H1 (cell line): Measurements from ENCODE around the gene TBC1D26. TPM values are rescaled to one million over a fixed set of nuclear protein-coding genes. Genes with fewer than 3 reads are reported as not detected.

Source experiments
- BACH1 ChIP-seq: IDR thresholded peaks from 2 replicates; pipeline ENCODE4 v1.6.1; 2012; ENCODE audit warnings: low read length, improper control_type of control experiment
- CBX8 ChIP-seq: fragments of 300-800, 300-1000 bp; sonication (generic); IDR thresholded peaks from 2 replicates; pipeline ENCODE4 v1.7.1; 2016; ENCODE audit warnings: low read depth, low read length, borderline replicate concordance
- CTCF ChIP-seq, 3 experiments: IDR thresholded peaks; 1 replicate in 2 of 3; 2 replicates in 1 of 3; pipeline versions ENCODE4 v1.5.1 to v1.6.1; 2011; ENCODE audit warnings: low read length in 3 of 3, mild to moderate bottlenecking in 3 of 3, inconsistent platforms in 2 of 3, low read depth in 1 of 3, moderate library complexity in 1 of 3; ENCODE audit not compliant: insufficient read depth in 1 of 3; ENCODE audit errors: control extremely low read depth in 1 of 3
- SIX5 ChIP-seq: IDR thresholded peaks from 2 replicates; pipeline ENCODE4 v1.6.1; 2011; ENCODE audit warnings: mild to moderate bottlenecking, low read depth, low read length
- SP1 ChIP-seq: IDR thresholded peaks from 2 replicates; pipeline ENCODE4 v1.6.1; 2011; ENCODE audit warnings: low read depth, low read length
- SP2 ChIP-seq: IDR thresholded peaks from 2 replicates; pipeline ENCODE4 v1.6.1; 2012; ENCODE audit warnings: mild to moderate bottlenecking, low read length, inconsistent platforms
- SRF ChIP-seq: IDR thresholded peaks from 2 replicates; pipeline ENCODE4 v1.6.1; 2011; ENCODE audit warnings: mild to moderate bottlenecking, low read depth, low read length, moderate library complexity
- polyA plus RNA-seq, 7 experiments: library from polyadenylated mRNA; depleted of rRNA in 3 of 7; stranded (reverse) in 5 of 7; unstranded in 2 of 7; fragments of >200 nt in 5 of 7; fragments of 200-250 nt in 2 of 7; gene quantifications; 1 replicate in 5 of 7; 2 replicates in 1 of 7; 4 replicates in 1 of 7; pipeline versions ENCODE4 v1.2.1 to v1.2.3, GENCODE V29; 2011 to 2013; ENCODE audit warnings: missing spikeins in 2 of 7, mixed read lengths in 2 of 7
- total RNA-seq: library from RNA; stranded (reverse); fragmentation: NEBNext Ultra II Directional; extraction: Animal tissue kit (Norgen Biotek cat#: 25700); gene quantifications from 2 replicates; pipeline ENCODE4 v1.2.1, GENCODE V29; 2021
- TF ChIP-seq, protein P1 (sequence below): fragments of 300-600 bp; sonication (generic); IDR thresholded peaks from 2 replicates; pipeline ENCODE4 v1.7.1; 2012; ENCODE audit warnings: low read length, moderate library complexity, mild to moderate bottlenecking, inconsistent platforms; ENCODE audit not compliant: insufficient replicate concordance

TBC1D26 gene
- total and polyA plus RNA-seq, 2 of the 8 experiments (the other 6 are each of a cell fraction or from before 2014, with no cell fraction given) = 0.84 to 1.4 TPM

DNA sequence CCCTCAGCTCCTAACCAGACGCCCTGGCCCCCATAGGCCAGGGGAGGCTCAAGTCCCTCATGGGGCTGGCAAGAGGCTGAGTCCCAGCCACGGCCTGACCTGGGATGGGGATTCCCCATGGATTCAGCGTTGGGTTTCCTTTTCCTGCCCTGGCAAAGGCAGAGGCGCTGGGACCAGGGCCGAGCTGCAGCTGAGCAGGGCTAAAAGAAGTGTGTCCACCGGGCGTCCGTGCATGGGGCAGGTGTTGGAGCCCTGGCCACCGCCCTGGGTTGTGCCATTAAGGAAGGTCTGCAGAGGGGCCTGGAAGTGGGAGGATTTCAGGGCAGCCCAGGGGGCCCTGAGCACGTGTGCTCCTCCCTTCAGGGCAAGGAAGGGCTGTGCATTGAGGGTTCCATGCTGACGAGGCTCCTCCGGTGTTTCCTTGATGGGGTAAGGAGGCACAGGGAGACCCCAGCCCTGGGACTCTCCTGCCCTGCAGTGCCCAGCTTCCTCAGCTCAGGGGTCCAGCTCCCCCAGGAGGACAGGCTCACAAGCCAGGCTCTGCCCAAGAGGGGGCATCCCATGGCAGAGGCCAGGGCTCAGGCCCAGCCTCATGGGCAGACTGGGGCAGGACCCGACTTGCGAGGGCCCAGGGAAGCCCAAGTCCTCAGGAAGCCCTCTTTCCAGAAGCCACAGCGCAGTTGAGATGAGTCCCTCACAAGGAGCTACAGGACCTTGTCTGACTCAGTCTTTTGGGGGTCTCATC lies 10.1 kb downstream of the TBC1D26 start (continued):
- TF ChIP-seq, protein P1, sequence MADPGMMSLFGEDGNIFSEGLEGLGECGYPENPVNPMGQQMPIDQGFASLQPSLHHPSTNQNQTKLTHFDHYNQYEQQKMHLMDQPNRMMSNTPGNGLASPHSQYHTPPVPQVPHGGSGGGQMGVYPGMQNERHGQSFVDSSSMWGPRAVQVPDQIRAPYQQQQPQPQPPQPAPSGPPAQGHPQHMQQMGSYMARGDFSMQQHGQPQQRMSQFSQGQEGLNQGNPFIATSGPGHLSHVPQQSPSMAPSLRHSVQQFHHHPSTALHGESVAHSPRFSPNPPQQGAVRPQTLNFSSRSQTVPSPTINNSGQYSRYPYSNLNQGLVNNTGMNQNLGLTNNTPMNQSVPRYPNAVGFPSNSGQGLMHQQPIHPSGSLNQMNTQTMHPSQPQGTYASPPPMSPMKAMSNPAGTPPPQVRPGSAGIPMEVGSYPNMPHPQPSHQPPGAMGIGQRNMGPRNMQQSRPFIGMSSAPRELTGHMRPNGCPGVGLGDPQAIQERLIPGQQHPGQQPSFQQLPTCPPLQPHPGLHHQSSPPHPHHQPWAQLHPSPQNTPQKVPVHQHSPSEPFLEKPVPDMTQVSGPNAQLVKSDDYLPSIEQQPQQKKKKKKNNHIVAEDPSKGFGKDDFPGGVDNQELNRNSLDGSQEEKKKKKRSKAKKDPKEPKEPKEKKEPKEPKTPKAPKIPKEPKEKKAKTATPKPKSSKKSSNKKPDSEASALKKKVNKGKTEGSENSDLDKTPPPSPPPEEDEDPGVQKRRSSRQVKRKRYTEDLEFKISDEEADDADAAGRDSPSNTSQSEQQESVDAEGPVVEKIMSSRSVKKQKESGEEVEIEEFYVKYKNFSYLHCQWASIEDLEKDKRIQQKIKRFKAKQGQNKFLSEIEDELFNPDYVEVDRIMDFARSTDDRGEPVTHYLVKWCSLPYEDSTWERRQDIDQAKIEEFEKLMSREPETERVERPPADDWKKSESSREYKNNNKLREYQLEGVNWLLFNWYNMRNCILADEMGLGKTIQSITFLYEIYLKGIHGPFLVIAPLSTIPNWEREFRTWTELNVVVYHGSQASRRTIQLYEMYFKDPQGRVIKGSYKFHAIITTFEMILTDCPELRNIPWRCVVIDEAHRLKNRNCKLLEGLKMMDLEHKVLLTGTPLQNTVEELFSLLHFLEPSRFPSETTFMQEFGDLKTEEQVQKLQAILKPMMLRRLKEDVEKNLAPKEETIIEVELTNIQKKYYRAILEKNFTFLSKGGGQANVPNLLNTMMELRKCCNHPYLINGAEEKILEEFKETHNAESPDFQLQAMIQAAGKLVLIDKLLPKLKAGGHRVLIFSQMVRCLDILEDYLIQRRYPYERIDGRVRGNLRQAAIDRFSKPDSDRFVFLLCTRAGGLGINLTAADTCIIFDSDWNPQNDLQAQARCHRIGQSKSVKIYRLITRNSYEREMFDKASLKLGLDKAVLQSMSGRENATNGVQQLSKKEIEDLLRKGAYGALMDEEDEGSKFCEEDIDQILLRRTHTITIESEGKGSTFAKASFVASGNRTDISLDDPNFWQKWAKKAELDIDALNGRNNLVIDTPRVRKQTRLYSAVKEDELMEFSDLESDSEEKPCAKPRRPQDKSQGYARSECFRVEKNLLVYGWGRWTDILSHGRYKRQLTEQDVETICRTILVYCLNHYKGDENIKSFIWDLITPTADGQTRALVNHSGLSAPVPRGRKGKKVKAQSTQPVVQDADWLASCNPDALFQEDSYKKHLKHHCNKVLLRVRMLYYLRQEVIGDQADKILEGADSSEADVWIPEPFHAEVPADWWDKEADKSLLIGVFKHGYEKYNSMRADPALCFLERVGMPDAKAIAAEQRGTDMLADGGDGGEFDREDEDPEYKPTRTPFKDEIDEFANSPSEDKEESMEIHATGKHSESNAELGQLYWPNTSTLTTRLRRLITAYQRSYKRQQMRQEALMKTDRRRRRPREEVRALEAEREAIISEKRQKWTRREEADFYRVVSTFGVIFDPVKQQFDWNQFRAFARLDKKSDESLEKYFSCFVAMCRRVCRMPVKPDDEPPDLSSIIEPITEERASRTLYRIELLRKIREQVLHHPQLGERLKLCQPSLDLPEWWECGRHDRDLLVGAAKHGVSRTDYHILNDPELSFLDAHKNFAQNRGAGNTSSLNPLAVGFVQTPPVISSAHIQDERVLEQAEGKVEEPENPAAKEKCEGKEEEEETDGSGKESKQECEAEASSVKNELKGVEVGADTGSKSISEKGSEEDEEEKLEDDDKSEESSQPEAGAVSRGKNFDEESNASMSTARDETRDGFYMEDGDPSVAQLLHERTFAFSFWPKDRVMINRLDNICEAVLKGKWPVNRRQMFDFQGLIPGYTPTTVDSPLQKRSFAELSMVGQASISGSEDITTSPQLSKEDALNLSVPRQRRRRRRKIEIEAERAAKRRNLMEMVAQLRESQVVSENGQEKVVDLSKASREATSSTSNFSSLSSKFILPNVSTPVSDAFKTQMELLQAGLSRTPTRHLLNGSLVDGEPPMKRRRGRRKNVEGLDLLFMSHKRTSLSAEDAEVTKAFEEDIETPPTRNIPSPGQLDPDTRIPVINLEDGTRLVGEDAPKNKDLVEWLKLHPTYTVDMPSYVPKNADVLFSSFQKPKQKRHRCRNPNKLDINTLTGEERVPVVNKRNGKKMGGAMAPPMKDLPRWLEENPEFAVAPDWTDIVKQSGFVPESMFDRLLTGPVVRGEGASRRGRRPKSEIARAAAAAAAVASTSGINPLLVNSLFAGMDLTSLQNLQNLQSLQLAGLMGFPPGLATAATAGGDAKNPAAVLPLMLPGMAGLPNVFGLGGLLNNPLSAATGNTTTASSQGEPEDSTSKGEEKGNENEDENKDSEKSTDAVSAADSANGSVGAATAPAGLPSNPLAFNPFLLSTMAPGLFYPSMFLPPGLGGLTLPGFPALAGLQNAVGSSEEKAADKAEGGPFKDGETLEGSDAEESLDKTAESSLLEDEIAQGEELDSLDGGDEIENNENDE = no peak
- TF ChIP-seq SP1 (no peak), BACH1 (no peak), CTCF (IDR thresholded peaks at IDR 0.05; ENCODE audit: control extremely low read depth in 1 of 3, insufficient read depth in 1 of 3, low read depth in 1 of 3, low read length in 3 of 3) (no peak), SP2 (no peak), SIX5 (no peak), SRF (no peak), CBX8 (no peak)
